Panc1 (cell line): ENCODE data around the gene TUBG1. TPM values are rescaled to one million over a fixed set of nuclear protein-coding genes. Genes with fewer than 3 reads are reported as not detected.

Source experiments
- ATAC-seq: fragments of 200-7000 bp; cut with Tn5 transposase; 2 replicates; pipeline ENCODE4 v1.9.1; 2020; ENCODE audit warnings: mild to moderate bottlenecking, moderate library complexity
- BruUV-seq: library from RNA; stranded (reverse); fragments of 400-500 nt; replicated peaks from 2 replicates; lab custom pipeline; 2021; lab: Mats Ljungman, UMichigan
- CTCF ChIA-PET: fragments of 300-600 bp; sonication (Branson Sonifier 250); formaldehyde crosslinking; loops from one replicate; lab custom pipeline; 2022; ENCODE audit warnings: antibody characterized with exemption; lab: Charles Lee
- POLR2A ChIA-PET: fragments of 300-600 bp; sonication (Branson Sonifier 250); formaldehyde crosslinking; loops from one replicate; lab custom pipeline; 2022; ENCODE audit warnings: antibody characterized with exemption; lab: Charles Lee
- DNase-seq: peaks from one replicate; pipeline ENCODE4 v3.0.0-alpha.2; 2010; ENCODE audit warnings: low read depth, low spot score
- H3K27ac ChIP-seq: 2 replicates; pipeline ENCODE4 v1.5.1; 2011; ENCODE audit warnings: mild to moderate bottlenecking, low read length, inconsistent platforms
- H3K27me3 ChIP-seq: fragments of 200-500 bp; sonication (Bioruptor generic); 2 replicates; pipeline ENCODE4 v1.6.0; 2014; ENCODE audit warnings: low read length, inconsistent platforms; ENCODE audit not compliant: control insufficient read depth, insufficient read depth
- H3K36me3 ChIP-seq: fragments of 200-500 bp; sonication (Bioruptor generic); 2 replicates; pipeline ENCODE4 v1.5.1; 2014; ENCODE audit warnings: inconsistent platforms, mild to moderate bottlenecking, low read length, moderate library complexity; ENCODE audit not compliant: control insufficient read depth, insufficient read depth
- H3K4me1 ChIP-seq: 2 replicates; pipeline ENCODE4 v1.5.1; 2011; ENCODE audit warnings: inconsistent platforms, mild to moderate bottlenecking, low read length, moderate library complexity; ENCODE audit not compliant: control insufficient read depth, insufficient read depth
- H3K4me3 ChIP-seq, 2 experiments: 2 replicates each; pipeline ENCODE4 v1.5.1; 2011 to 2012; ENCODE audit warnings: low read depth in 2 of 2, low read length in 2 of 2, mild to moderate bottlenecking in 2 of 2, inconsistent platforms in 1 of 2, moderate library complexity in 1 of 2
- H3K9me3 ChIP-seq: fragments of 200-500 bp; sonication (Bioruptor generic); 2 replicates; pipeline ENCODE4 v1.5.1; 2014; ENCODE audit warnings: low read depth, mild to moderate bottlenecking, inconsistent platforms, low read length, moderate library complexity; ENCODE audit not compliant: control insufficient read depth, insufficient read depth
- CTCF ChIP-seq: fragments of 450-650 bp; IDR thresholded peaks from 2 replicates; pipeline ENCODE4 v1.5.1; 2017; ENCODE audit warnings: mild to moderate bottlenecking
- POLR2AphosphoS5 ChIP-seq: IDR thresholded peaks from 2 replicates; pipeline ENCODE4 v1.6.1; 2012; ENCODE audit warnings: mild to moderate bottlenecking, low read depth, low read length, moderate library complexity
- REST ChIP-seq, 2 experiments: IDR thresholded peaks; 2 replicates each; pipeline ENCODE4 v1.6.1; 2011 to 2012; ENCODE audit warnings: low read depth in 2 of 2, control low read depth in 1 of 2, low read length in 1 of 2, mild to moderate bottlenecking in 1 of 2, moderate library complexity in 1 of 2; ENCODE audit not compliant: insufficient read depth in 1 of 2
- SIN3A ChIP-seq: IDR thresholded peaks from 2 replicates; pipeline ENCODE4 v1.6.1; 2012; ENCODE audit warnings: low read depth, mild to moderate bottlenecking, low read length, moderate library complexity, borderline replicate concordance; ENCODE audit not compliant: insufficient read depth
- TCF7L2 ChIP-seq: IDR thresholded peaks from 2 replicates; pipeline ENCODE4 v1.6.1; 2011; ENCODE audit warnings: mild to moderate bottlenecking, low read depth, low read length, inconsistent platforms
- in situ Hi-C: cut with HindIII; loops from 2 replicates; pipeline ENCODE4 v1.10.0; 2016; ENCODE audit warnings: low sequenced_read_pairs, low pct_unique_long_range_greater_than_20kb
- intact Hi-C: fragments of 100-400 bp; cut with micrococcal nuclease; formaldehyde crosslinking; loops from one replicate; pipeline ENCODE4 v1.10.0; 2022; ENCODE audit not compliant: unreplicated experiment
- total RNA-seq: library from RNA; stranded (reverse); gene quantifications from one replicate; pipeline ENCODE4 v1.2.1, GENCODE V29; 2021; ENCODE audit not compliant: unreplicated experiment

The TUBG1 gene
- total RNA-seq, 1 experiment from 2014 or later: 99.8 TPM

- no peak for DNase-seq
- Histone ChIP-seq H3K36me3 (peaks cover 7% of the 10 kb centered on the region), H3K27me3 (no peaks in the 10 kb centered on the region), H3K4me1 (no peaks in the 10 kb centered on the region), H3K9me3 (no peaks in the 10 kb centered on the region), H3K4me3 (no peak overlapping the region), H3K27ac (no peak overlapping the region)
- TF ChIP-seq TCF7L2: no peak
- no peak for TF ChIP-seq SIN3A
- TF ChIP-seq REST (IDR thresholded peaks at IDR 0.05; ENCODE audit: insufficient read depth in 1 of 2, low read depth in 2 of 2, low read length in 1 of 2): no peak
- no peak for TF ChIP-seq CTCF
- no peak for TF ChIP-seq POLR2AphosphoS5
- CTCF ChIA-PET: no interaction called here
- ATAC-seq: no peak
- intact Hi-C loops (no loop called here), in situ Hi-C loops (no loop called here)
- POLR2A ChIA-PET: no interaction called here
- BruUV-seq: no TSS peak
Measured at GRCh38 chr17:42586514-42587230, 22.8 kb upstream of the TUBG1 start.

GRCh38 chr17:42590886-42591285 lies 18.6 kb upstream of the TUBG1 start:
- BruUV-seq: no TSS peak
- Histone ChIP-seq H3K27ac (no peak overlapping the region), H3K27me3 (no peaks in the 10 kb centered on the region), H3K9me3 (no peaks in the 10 kb centered on the region), H3K4me3 (no peak overlapping the region), H3K36me3 (no peaks in the 10 kb centered on the region; the same call in 1 of the 2 replicates), H3K4me1 (no peaks in the 10 kb centered on the region)
- TF ChIP-seq POLR2AphosphoS5 (no peak), SIN3A (no peak), TCF7L2 (no peak), REST (IDR thresholded peaks at IDR 0.05; ENCODE audit: insufficient read depth in 1 of 2, low read depth in 2 of 2, low read length in 1 of 2) (no peak), CTCF (no peak)
- intact Hi-C loops: no loop called here
- DNase-seq: no peak
- ATAC-seq: no peak
- ChIA-PET POLR2A (interaction anchor here (0.6 kb wide), 1 partner anchor 82 kb away, joined by 4 read pairs; no protein-coding TSS in a partner anchor), CTCF (no interaction called here)
- in situ Hi-C loops: no loop called here
